Vagina (tissue), 2 donors: ENCODE data around the gene ARSJ. TPM values are rescaled to one million over a fixed set of nuclear protein-coding genes. Genes with fewer than 3 reads are reported as not detected.
"Not testable (repeated sequence)": the region's sequence is repeated elsewhere in the genome, so short reads cannot be mapped to it uniquely, and the experiment has no call there.

ENCODE experiments used
- DNase-seq, 2 donors: peaks; one replicate each; pipeline ENCODE4 v3.0.0-alpha.2; 2017; ENCODE audit errors: extremely low spot score in 2 of 2
- H3K27ac ChIP-seq: fragments of 200-600 bp; sonication (generic); one replicate; pipeline ENCODE4 v1.5.1; 2019
- H3K27me3 ChIP-seq: fragments of 200-600 bp; sonication (generic); one replicate; pipeline ENCODE4 v1.5.1; 2019
- H3K36me3 ChIP-seq, 2 donors: fragments of 200-600 bp; sonication (generic); one replicate each; pipeline ENCODE4 v1.5.1; 2017 to 2019
- H3K4me1 ChIP-seq: fragments of 200-600 bp; sonication (generic); one replicate; pipeline ENCODE4 v1.5.1; 2019
- H3K4me3 ChIP-seq, 2 donors: fragments of 200-600 bp; sonication (generic); 1 replicate in 1 of 2; 2 replicates in 1 of 2; pipeline ENCODE4 v1.5.1; 2016 to 2019
- H3K9me3 ChIP-seq: fragments of 200-600 bp; sonication (generic); one replicate; pipeline ENCODE4 v1.5.1; 2019
- CTCF ChIP-seq, 3 experiments: fragments of 450-650 bp in 2 of 3; fragments of 200-600 bp in 1 of 3; sonication (generic) in 1 of 3; IDR thresholded peaks; one replicate each; pipeline ENCODE4 v1.5.1; 2017 to 2019; ENCODE audit warnings: antibody characterized with exemption in 3 of 3, mild to moderate bottlenecking in 2 of 3, moderate library complexity in 2 of 3
- POLR2A ChIP-seq, 2 donors: fragments of 450-650 bp; IDR thresholded peaks; one replicate each; pipeline ENCODE4 v1.6.1; 2017; ENCODE audit warnings: antibody characterized with exemption in 2 of 2, mild to moderate bottlenecking in 2 of 2, moderate library complexity in 2 of 2
- POLR2AphosphoS5 ChIP-seq, 2 donors: sonication (generic); formaldehyde crosslinking; IDR thresholded peaks; one replicate each; pipeline ENCODE4 v1.9.0; 2017; ENCODE audit warnings: antibody characterized with exemption in 2 of 2, mild to moderate bottlenecking in 2 of 2, low read depth in 1 of 2; ENCODE audit not compliant: insufficient read depth in 1 of 2
- intact Hi-C: fragments of 100-400 bp; cut with DNase I; formaldehyde crosslinking; loops from one replicate; pipeline ENCODE4 v1.15.1; 2023
- total RNA-seq: library from RNA; depleted of rRNA; stranded (reverse); fragments of >200 nt; gene quantifications from one replicate; pipeline ENCODE4 v1.2.3, GENCODE V29; 2016

ARSJ gene
- total RNA-seq, 1 donor from 2014 or later: 5.4 TPM

GRCh38 chr4:113941836-113942235, 37.6 kb downstream of the ARSJ start:
- no peaks in the 10 kb centered on the region for H3K27me3 ChIP-seq
- intact Hi-C loops: no loop called here
- H3K4me3 ChIP-seq: no peak overlapping the region
- no peaks in the 10 kb centered on the region for H3K9me3 ChIP-seq
- no peaks in the 10 kb centered on the region for H3K36me3 ChIP-seq
- no peak for DNase-seq
- H3K4me1 ChIP-seq: no peaks in the 10 kb centered on the region
- TF ChIP-seq CTCF (IDR thresholded peaks at IDR 0.05) (no peak), POLR2AphosphoS5 (IDR thresholded peaks at IDR 0.05; ENCODE audit: insufficient read depth in 1 of 2, low read depth in 1 of 2) (no peak), POLR2A (IDR thresholded peaks at IDR 0.05) (no peak)
- H3K27ac ChIP-seq: no peak overlapping the region

DNA sequence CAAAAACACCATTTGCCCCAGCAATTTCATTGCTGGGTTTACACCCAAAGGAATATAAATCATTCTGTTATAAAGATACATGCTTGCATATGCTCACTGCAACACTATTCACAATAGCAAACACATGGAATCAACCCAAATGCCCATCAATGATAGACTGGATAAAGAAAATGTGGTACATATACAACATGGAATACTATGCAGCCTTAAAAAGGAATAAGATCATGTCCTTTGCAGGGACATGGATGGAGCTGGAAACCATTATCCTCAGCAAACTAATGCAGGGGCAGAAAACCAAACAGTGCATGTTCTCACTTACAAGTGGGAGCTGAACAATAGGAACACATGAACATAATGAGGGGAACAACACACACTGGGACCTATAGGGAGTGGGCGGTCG, 39.3 kb downstream of the ARSJ start:
- intact Hi-C loops, DNase-seq, H3K27me3 ChIP-seq, H3K36me3 ChIP-seq, H3K4me1 ChIP-seq, H3K9me3 ChIP-seq, H3K27ac ChIP-seq, H3K4me3 ChIP-seq: not testable (repeated sequence)

DNA sequence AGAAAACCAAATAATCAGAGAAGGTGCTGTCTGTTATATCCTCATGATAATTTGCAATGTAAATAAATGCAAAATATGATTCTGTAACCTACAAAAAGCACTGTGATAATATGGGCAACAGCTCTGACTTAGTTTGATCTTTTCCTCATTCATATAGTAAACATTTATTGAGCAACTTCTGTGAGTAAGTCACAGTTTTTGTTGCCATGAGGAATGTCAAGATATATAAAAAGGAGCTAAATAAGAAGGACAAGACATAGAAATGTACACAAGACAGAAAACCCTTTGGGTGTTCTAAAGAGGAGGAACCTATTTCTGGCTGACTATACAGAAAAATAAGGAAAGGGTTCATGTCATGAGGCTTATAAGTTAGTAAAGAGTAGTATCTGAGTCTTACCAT, 44.3 kb downstream of the ARSJ start:
- no peak for DNase-seq
- Histone ChIP-seq H3K4me3 (no peak overlapping the region), H3K27me3 (no peaks in the 10 kb centered on the region), H3K27ac (no peak overlapping the region), H3K9me3 (no peaks in the 10 kb centered on the region), H3K4me1 (no peaks in the 10 kb centered on the region), H3K36me3 (no peaks in the 10 kb centered on the region)
- TF ChIP-seq POLR2AphosphoS5 (IDR thresholded peaks at IDR 0.05; ENCODE audit: insufficient read depth in 1 of 2, low read depth in 1 of 2): no peak
- no peak for TF ChIP-seq POLR2A (IDR thresholded peaks at IDR 0.05)
- no peak for TF ChIP-seq CTCF (IDR thresholded peaks at IDR 0.05)
- intact Hi-C loops: no loop called here

- H3K27me3 ChIP-seq, H3K4me1 ChIP-seq, intact Hi-C loops, H3K4me3 ChIP-seq, DNase-seq, H3K27ac ChIP-seq, H3K9me3 ChIP-seq, H3K36me3 ChIP-seq: not testable (repeated sequence)
Observed at GRCh38 chr4:113924706-113925105, 54.7 kb downstream of the ARSJ start.

DNA sequence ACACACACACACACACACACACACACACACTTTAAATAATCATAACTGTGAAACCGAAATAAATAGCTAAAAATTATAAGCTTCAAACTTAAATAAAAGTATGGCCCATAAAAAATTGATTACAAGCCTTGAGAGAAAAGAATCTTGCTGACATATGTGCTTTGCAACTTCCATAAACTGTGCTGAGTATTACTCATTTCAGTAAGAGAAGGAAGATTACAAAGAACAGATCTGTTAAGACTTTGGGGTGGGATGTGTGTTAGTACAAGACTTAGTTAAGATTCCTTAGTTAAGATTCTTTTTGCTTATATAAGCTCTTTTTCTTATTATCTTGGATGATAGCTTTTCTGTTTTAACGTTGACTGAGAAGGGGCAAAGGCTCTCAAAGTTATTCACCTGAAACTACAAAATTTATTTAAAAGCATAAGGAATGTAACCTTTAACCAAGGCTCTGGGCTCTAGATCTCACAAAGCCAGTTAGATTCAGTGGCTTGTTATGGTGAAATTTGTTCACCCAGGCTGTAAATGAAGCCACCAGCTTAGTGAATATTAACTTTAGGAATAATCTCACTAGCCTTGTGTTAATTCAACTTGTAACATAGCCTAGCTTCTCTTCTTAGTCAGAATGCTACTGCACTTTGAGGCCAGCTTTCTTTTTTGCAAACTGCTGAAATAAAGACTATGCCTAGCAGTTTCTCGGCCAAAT, 58.2 kb downstream of the ARSJ start:
- intact Hi-C loops: no loop called here

More for the DNA sequence above, 58.2 kb downstream of the ARSJ start:
- H3K36me3 ChIP-seq: no peaks in the 10 kb centered on the region
- H3K27ac ChIP-seq: no peak overlapping the region
- TF ChIP-seq POLR2AphosphoS5 (IDR thresholded peaks at IDR 0.05; ENCODE audit: insufficient read depth in 1 of 2, low read depth in 1 of 2) (no peak), CTCF (IDR thresholded peaks at IDR 0.05) (no peak), POLR2A (IDR thresholded peaks at IDR 0.05) (no peak)
- no peak overlapping the region for H3K4me3 ChIP-seq
- peaks cover 7% of the 10 kb centered on the region for H3K4me1 ChIP-seq
- H3K9me3 ChIP-seq: no peaks in the 10 kb centered on the region
- DNase-seq: no peak
- H3K27me3 ChIP-seq: no peaks in the 10 kb centered on the region
